Stimulated activated naive CD8-positive, alpha-beta T cell treated with anti-CD3 and anti-CD28 coated beads, Interleukin-15, amount 100 ng/mL, for 72 hours (primary cell): ENCODE data around the gene VSIR.

Experiments
- ATAC-seq: fragments of 150-1000 bp; cut with Tn5 transposase; 2 replicates; pipeline ENCODE4 v1.10.0; 2021; ENCODE audit warnings: mild to moderate bottlenecking, moderate library complexity
- DNase-seq, 2 donors: peaks; one replicate each; pipeline ENCODE4 v3.0.0; 2021 to 2022
- H3K27ac Mint-ChIP-seq, 2 donors: one replicate each; pipeline ENCODE4 v1.8.0; 2022; ENCODE audit warnings: mild to moderate bottlenecking in 2 of 2, mixed read lengths in 2 of 2, moderate library complexity in 2 of 2
- H3K27me3 Mint-ChIP-seq: one replicate; pipeline ENCODE4 v1.8.0; 2022; ENCODE audit warnings: mixed read lengths
- H3K4me1 Mint-ChIP-seq: one replicate; pipeline ENCODE4 v1.8.0; 2022; ENCODE audit warnings: mild to moderate bottlenecking, mixed read lengths
- H3K4me3 Mint-ChIP-seq, 2 donors: one replicate each; pipeline ENCODE4 v1.8.0; 2022; ENCODE audit warnings: mild to moderate bottlenecking in 2 of 2, mixed read lengths in 2 of 2, moderate library complexity in 1 of 2
- H3K9me3 Mint-ChIP-seq, 2 donors: one replicate each; pipeline ENCODE4 v1.8.0; 2022; ENCODE audit warnings: mixed read lengths in 2 of 2

VSIR gene

DNA sequence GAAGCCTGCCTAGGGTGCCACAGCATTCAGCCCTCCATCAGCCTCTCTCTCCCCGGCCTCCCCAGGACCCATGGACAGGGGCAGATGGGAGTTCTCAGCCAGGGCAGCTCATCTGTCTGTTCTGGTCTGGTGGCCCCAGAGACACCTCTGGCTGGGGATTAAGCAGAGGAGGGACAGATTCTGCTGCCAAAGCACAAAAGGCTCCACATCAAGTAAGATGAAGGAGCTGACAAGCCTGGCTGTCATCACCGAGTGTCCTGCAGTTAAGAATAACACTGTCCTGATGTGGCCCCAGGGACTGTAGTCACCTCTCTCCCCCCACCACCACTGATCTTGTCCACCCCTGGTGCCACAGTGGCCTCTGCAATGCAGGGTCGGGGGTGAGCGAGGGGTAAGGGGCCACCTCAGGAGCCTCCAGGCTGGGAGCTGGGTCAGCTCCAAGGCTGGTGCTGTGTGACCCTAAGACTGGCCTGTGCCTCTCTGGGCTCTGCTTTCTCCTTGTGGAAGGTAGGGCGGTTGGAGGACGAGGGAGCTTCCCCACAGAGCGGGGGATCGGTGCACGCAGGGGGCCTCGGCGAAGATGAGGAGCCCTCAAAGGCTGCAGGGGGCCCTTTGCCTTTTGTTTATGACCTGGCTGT is 72.5 kb downstream of the VSIR start:
- DNase-seq: no peak
- H3K4me3 Mint-ChIP-seq: no peak overlapping the region

GRCh38 chr10:71698737-71699136 is 74.6 kb downstream of the VSIR start:
- Mint-ChIP-seq H3K9me3 (no peaks in the 10 kb centered on the region), H3K4me1 (peaks cover 65% of the 10 kb centered on the region), H3K27me3 (no peaks in the 10 kb centered on the region), H3K27ac (peak overlapping the region in 1 of 2 donors; percentile 45), H3K4me3 (peak overlapping the region; percentile 7 to 9)
- DNase-seq (no peak), ATAC-seq (peak; percentile 19)

More for the DNA sequence above, 72.5 kb downstream of the VSIR start:
- Mint-ChIP-seq H3K27me3 (no peaks in the 10 kb centered on the region), H3K4me1 (peaks cover 45% of the 10 kb centered on the region), H3K27ac (no peak overlapping the region), H3K9me3 (no peaks in the 10 kb centered on the region)
- no peak for ATAC-seq

DNA sequence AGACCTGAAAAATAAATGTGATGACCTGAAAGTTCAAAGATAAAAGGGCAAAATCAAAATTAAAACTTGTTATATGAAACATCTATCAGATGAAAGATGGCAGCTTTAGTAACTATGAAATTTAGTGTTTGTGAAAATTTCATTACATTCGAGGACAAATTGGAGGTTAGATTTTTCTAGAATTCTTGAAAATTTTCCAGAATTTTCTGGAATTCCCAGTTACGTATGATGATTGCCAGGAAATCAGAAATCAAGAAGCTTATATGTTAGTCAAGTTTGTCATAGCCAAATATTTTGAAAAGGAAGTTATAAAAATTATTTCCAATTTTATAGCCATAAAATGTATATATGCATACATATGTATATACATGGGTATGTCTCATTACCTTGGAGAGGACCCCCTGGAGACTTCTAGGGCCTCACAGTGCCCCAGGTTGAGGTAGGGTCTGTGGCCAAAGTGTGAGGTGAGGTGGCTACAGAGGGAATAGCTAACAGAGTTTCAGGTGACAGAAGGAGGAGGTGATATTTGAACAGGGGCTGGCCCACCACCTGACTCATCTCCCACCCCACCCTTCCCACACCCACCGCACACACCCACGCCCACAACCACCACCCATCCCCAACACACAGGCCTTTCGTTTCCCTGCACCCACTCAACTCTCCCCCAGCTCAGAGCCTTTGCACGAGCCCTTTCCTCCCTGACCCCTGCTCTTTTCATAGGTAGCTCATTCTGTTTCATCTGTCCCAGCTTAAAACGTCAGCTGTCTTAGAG is 75.2 kb downstream of the VSIR start:
- peak; percentile 71 to 83 for DNase-seq

More for the DNA sequence above, 75.2 kb downstream of the VSIR start:
- ATAC-seq: peak; percentile 88
- H3K4me3 Mint-ChIP-seq: peak overlapping the region; percentile 7 to 9
- no peaks in the 10 kb centered on the region for H3K9me3 Mint-ChIP-seq
- H3K4me1 Mint-ChIP-seq: peaks cover 68% of the 10 kb centered on the region
- peak overlapping the region; percentile 27 to 45 for H3K27ac Mint-ChIP-seq
- H3K27me3 Mint-ChIP-seq: no peaks in the 10 kb centered on the region
